Stimulated activated CD4-positive, alpha-beta T cell treated with anti-CD3 and anti-CD28 coated beads, Interleukin-1b, Interleukin-23, amount 100 ng/mL, for 48 hours (primary cell): Measurements from ENCODE around the gene PPP4C.
"Not testable (repeated sequence)": the region's sequence is repeated elsewhere in the genome, so short reads cannot be mapped to it uniquely, and the experiment has no call there.

ENCODE experiments used
- DNase-seq: peaks from one replicate; pipeline ENCODE4 v3.0.0-alpha.2; 2020

Gene PPP4C

GRCh38 chr16:30075503-30076275, at the start of gene PPP4C:
PPP4C (plus strand) TSS chr16:30075994; CDS start chr16:30076378, 384 bp downstream.
- peak; percentile 91 for DNase-seq

DNA sequence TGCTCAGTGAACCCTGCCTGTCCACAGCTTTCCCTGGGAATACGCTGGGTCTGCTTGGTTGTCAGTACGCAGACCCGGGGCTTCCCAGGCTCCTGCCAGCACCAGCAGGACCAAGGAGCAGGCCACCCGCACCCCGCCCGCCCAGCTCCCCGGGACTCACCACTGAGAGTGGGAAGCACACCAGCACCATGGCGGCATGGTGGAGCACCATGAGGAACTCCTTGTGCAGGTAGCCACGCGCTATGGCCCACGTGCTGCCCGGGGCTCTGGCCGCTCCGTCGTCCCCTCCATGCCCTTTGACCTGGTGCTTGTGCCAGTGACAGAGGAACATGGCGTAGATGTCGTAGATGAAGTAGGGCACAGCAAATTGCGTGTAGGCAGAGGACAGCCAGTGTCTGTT, 49.3 kb upstream of the PPP4C start:
- no peak for DNase-seq

GRCh38 chr16:30027588-30028437, 48.0 kb upstream of the PPP4C start:
- no peak for DNase-seq

- no peak for DNase-seq
Measured at GRCh38 chr16:30028438-30029076, 47.2 kb upstream of the PPP4C start.

DNA sequence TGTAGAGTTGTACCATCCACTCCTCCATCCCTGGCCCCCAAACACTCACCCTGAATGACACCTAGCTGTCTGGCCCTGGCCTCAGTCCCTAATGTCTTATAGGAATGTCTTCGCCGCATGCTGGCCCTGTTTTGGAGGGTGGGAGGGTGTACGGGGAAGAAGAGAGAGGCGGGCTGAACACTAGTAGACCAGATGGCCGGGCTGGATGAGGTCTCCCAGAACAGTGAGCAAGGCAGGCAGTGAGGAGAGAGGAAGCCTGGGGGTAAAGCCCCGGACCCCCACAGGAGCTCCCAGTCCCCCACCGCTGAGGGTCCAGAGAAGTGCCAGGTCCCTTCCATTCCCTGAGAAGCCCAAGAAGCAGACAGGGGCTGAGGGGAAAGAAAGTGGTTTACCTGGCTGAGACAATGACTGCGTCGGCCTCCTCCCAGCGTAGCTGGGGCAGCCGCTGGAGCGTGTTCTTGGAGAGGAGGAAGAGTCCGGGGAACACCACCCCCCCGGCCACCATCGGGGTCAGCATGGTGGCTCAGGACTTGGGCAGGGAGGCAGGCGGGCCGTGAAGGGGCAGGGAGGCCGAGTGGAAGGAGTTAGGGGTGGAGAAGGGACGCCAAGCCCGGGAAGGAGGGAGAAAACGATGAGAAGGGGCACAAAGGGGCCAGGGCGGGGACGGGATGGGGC, 45.6 kb upstream of the PPP4C start:
- no peak for DNase-seq

DNA sequence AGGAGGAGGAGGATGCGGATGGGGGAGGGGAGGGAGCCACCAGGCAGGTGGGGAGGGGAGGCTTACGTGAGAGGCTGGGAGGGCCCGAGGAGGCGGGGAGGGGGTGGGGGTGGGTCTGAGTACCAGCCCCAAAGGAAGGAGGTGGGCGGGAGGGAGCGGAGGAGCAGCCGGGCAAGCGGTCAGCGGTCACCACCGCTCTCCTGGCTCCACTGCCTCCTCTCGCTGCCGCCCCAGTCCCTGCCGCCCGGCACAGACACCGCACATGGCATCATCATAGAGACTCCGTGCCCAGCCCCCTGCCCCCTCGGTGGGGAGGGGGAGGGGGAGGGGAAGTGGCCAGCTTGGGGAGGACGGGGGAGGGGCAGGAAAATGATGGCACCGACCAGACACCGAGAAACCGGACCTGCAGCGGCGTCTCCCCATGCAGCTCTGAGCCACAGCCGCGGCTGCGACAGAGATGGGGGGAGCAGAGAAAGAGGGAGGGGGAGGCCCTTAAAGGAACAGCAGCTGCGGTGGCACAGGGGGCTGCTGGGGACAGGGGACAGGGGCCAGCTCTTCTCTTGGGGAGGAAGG, 44.9 kb upstream of the PPP4C start, which contains the start of gene TLCD3B:
TLCD3B (minus strand) TSS at position 431 of the 573 bp plus-strand sequence. CDS start 744 bp downstream, outside the sequence.
- no peak for DNase-seq

DNA sequence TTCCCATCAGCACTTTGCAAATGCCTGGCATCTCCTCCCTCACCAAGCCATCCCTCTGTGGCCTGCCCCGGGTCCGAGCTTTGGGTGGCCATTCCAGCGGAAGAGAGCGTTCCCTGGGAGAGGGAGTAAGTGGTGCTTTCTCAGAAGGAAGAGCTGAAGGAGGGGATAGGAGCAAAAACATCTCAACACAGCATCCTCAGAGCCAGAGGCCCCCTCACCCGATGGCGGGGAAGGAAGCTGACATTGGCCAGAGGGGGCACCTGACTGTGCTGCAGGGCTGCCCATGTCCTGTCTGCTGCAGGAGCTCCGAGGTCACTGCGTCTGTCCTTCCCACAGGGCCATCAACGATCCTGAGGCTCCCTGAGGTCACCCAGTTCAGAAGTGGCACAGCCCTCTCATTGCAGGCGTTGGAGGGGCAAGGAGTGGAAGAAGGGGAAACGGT, 44.3 kb upstream of the PPP4C start:
- DNase-seq: no peak

DNA sequence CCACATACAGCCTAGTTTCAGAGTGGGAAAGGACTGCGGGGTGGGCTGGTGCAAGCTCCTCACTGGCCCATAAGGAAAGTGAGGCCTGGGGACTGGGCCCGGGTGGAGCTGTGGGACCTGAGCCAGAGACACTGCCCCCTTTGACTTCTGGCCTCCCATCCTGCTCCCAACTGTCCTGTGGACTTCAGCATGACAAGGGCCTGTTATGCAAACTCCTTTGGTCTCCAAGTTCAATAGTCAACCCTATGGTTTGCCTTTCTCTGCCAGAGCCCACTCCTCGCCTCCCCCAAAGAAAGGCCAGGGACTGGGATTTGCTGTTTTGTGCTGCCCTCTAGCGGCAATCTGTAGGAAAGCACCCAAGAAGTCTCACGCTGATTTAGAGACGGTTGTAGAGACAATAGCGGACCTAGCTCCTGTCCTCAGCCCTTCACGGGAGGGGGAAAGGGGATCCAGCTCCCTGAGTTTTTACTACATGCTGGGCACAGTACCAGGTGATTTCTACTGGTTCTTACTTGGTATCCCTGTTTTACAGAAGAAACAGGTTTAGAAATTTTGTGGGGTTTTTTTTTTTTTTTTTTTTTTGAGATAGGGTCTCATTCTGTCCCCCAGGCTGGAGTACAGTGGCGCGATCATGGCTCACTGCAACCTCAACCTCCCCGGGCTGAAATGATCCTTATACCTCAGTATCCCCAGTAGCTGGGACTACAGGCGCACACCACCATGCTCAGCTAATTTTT, 43.5 kb upstream of the PPP4C start:
- peak; percentile 66 for DNase-seq

DNA sequence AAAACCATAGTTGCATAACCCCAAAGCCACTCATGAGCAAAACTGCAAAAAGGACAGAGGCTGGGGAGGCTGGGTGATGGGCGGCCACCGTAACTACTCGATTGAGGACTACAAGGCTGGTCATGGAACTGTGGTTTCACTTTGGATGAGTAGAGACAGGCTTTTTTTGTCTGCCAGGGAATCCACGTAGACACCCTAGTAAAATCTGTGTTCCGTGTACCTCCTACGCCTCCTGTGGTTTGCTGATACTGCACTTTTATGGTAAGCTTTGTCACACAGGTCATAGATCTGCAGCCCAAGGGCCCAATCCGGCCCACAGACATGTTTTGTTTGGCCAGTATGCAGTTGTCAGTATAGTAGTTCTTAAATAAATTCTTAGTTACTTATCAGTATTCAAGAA, 42.5 kb upstream of the PPP4C start:
- DNase-seq: no peak

GRCh38 chr16:30040221-30040620, 35.6 kb upstream of the PPP4C start:
- no peak for DNase-seq

DNA sequence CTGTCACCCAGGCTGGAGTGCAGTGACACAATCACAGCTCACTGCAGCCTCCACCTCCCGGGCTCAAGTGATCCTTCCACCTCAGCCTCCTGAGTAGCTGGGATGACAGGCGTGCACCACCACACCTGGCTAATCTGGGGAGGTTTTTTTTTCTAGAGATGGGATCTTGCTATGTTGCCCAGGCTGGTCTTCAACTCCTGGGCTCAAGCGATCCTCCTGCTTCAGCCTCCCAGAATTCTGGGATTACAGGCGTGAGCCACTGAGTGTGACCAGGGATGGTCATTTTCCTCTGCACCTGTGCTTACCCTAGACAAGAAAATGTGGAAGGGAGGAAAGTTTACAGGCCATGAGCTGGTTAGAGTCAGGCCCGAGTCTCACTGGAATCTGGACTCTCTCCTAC, 35.1 kb upstream of the PPP4C start:
- DNase-seq: not testable (repeated sequence)

DNA sequence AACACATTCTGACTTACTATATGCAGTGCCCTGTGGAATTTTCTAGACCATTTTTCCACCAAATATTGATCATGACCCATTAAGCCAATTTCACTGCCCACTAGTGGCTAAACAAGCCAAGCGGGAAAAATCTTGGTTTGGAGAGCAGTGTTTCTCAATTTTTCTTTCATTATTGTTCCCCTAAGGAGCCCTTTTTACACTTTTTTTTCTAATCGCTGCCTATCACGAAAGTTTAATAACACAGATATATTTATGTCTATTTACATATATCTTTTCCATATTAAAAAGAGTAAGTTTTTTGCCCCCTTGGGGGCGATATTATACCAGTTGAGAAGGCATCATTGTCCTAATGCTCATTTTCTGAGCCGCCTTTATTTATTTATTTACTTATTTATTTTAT, 34.0 kb upstream of the PPP4C start:
- no peak for DNase-seq

DNA sequence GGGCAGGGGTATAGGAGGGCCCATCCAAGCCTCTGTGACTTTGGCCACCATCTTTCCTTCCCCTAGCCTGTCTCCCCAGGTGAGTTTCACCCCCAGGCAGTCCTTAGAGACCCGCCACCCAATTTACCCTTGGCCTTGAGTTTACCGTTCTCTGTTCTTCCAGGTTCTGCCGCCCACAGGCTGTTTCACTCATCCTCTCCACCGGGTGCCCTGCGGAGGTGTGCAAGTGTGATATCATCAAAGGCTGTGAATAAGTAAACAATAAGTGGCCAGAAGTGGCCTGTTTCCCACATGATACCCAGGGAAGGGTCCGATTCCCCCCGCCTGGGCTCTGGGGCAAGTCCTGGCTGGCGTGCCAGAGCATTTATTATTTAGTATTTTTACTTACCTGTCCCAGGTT, 29.6 kb upstream of the PPP4C start:
- no peak for DNase-seq

DNA sequence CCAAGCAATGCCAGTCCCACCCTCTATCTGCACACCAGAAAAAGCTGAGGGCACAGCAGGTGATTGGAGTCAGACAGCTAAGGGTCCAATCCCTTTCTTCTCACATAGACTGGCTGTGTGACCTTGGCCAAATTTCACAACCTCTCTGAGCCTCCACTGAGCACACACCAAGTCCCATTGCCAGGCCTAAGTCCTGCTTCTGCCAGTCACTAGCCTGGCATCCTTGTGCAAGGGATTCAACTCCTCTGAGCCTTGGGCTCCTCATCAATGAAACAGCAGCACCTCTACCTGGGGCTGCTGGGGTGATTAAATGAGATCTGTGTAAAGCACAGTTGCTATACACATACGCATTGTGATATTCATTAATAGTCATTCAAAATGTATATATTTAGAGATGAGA, 29.2 kb upstream of the PPP4C start:
- DNase-seq: no peak

- DNase-seq: no peak
Measured at GRCh38 chr16:30049871-30050270, 25.9 kb upstream of the PPP4C start.

DNA sequence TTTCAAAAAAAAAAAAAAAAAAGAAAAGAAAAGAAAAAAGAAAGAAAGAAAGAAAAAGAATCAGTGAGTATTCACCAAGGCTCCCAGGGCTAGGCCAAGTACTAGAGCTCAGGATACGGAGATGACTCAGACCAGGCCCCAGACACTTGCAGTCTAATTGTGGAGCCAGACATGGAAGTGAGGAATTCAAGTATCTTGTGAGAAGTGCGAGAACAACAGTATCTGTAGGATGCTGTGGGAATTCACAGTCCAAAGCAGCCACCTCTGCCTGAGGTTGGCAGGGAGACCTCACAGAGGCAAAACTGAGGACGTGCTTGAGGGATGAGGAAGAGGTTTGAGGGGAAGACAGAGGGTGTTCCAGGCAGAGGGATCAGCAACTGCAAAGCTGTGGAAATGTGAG, 24.3 kb upstream of the PPP4C start:
- no peak for DNase-seq

- peak; percentile 93 for DNase-seq
Measured at GRCh38 chr16:30052671-30053372, 23.0 kb upstream of the PPP4C start.

DNA sequence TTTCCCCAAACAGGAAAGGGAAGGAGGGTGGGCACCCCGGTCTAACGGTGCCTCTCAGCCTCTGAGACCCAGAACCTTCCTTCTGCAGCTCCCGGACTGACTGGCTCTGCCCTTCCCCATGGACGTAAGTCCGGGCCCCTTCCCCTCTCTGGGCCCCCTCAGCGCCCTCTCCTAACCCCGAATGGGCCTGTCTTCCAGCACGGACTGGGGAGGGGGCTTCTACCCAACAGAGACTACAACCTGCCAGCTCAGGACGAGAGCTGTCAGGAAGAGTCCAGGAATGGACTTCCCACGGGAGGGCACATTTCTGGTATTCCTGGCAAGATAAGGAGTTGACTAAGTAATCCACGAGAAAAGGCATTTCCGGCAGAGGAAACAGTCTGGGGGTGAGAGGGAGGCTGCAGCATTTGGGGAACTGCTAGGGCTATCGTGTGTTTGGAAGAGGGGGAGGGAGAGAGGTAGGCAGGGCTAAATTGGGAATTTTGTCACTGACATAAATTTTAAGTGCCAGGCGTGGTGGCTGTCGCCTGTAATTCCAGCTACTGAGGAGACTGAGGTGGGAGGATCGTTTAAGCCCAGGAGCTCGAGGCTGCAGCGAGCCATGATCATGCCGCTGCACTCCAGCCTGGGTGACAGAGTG, 22.3 kb upstream of the PPP4C start:
- DNase-seq: no peak

DNA sequence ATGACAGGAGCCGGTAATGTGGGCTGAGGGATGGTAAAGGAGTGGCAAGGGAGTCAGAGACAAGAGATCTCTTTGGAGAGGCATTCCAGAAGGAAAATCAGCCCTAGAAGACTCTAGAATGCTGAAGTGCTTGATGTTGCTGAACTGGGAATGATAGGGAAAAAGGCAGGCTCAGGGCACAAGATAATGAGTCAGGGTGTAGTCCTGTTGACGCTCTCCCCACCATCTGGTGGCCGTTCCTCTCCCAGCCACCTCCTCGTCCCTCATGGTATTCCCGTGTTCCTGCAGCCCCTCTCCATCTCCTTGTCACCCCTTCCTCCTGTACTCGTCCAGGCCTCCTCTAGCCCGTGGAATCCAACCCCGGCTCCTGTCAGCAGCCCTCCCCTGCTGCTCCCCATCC, 21.3 kb upstream of the PPP4C start:
- no peak for DNase-seq

DNA sequence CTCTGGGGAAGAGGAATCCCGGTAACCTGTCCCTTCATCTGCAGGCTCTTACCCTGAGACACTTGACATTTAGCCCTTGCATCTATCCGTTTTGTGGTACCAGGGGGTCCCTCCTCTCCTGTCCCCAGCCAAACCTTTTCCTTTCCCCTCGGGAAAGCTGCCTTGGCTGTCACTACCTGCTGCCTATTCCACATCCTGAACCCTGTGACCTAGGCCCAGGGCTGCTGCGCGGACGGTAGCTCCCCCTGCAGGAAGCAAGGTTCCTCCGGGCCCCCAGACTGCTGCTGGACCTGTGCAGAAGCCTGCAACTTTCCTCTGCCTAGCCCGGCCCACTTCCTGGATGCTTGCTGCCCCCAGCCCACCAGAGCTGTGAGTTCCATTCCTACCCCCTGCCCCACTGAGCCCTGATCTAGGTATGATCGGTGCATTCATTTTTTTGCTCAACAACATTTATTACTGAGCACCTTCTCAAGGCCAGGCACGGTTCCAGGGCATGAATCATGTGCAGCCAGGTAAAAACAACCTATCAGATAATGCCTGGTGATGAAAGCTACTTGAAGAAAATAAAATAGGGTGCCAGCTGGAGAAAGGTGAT, 20.7 kb upstream of the PPP4C start:
- DNase-seq: peak; percentile 54
